ENCODE results near the gene INO80E. TPM values are rescaled to one million over a fixed set of nuclear protein-coding genes. Genes with fewer than 3 reads are reported as not detected.

The INO80E gene
- total and polyA plus RNA-seq, 4 donors: 8.0 to 24.8 (median 17.2) TPM

GRCh38 chr16:30006659-30007377 is 10.8 kb downstream of the INO80E start (continued):
- TF ChIP-seq ZBTB33 (IDR thresholded peaks at IDR 0.05) (no peak), GABPA (IDR thresholded peaks at IDR 0.05 in 1 of 2, conservative IDR thresholded peaks at IDR 0.05 in 1 of 2) (no peak), SP1 (IDR thresholded peaks at IDR 0.05) (no peak), RXRA (IDR thresholded peaks at IDR 0.05) (no peak)

- DNase-seq (ENCODE audit: low spot score): no peak
- peaks cover 0 to 3% (median under 1%) of the 10 kb centered on the region in 4 donors for H3K36me3 ChIP-seq (ENCODE audit: control insufficient read depth in 4 of 4, insufficient read depth in 3 of 4, low read depth in 1 of 4, low read length in 3 of 4)
- no peak overlapping the region for H3K4me3 ChIP-seq (ENCODE audit: low read depth in 1 of 3, low read length in 3 of 3)
- peaks cover 0 to 9% (median 4%) of the 10 kb centered on the region in 4 donors for H3K27me3 ChIP-seq (ENCODE audit: control insufficient read depth in 4 of 4, insufficient read depth in 4 of 4, low read length in 3 of 4)
- no peaks in the 10 kb centered on the region for H3K9me3 ChIP-seq (ENCODE audit: control insufficient read depth in 4 of 4, low read length in 3 of 4)
- TF ChIP-seq ZBTB33 (IDR thresholded peaks at IDR 0.05): no peak
- TF ChIP-seq NR2F2 (IDR thresholded peaks at IDR 0.05): no peak
- TF ChIP-seq TAF1 (conservative IDR thresholded peaks at IDR 0.05): no peak
- TF ChIP-seq YY1 (IDR thresholded peaks at IDR 0.05): no peak
- TF ChIP-seq MAX (IDR thresholded peaks at IDR 0.05): no peak
- no peak for TF ChIP-seq JUND (IDR thresholded peaks at IDR 0.05)
- no peak for TF ChIP-seq HNF4G (IDR thresholded peaks at IDR 0.05)
- no peak overlapping the region for H3K9ac ChIP-seq (ENCODE audit: low read depth in 1 of 2, low read length in 2 of 2)
- WGBS: 76% methylated on average over 11 of the region's 11 CpGs
- no peak overlapping the region for H3K27ac ChIP-seq (ENCODE audit: low read depth in 1 of 2, low read length in 2 of 2)
- H3K4me1 ChIP-seq (ENCODE audit: control insufficient read depth in 4 of 4, insufficient read depth in 4 of 4, low read length in 3 of 4): peaks cover 4 to 9% (median 4%) of the 10 kb centered on the region in 4 donors
Observed at GRCh38 chr16:30007378-30007895, 11.4 kb downstream of the INO80E start.

GRCh38 chr16:30009085-30009862 is 13.2 kb downstream of the INO80E start:
- Histone ChIP-seq H3K9me3 (ENCODE audit: control insufficient read depth in 4 of 4, low read length in 3 of 4) (no peaks in the 10 kb centered on the region), H3K9ac (ENCODE audit: low read depth in 1 of 2, low read length in 2 of 2) (no peak overlapping the region), H3K36me3 (ENCODE audit: control insufficient read depth in 4 of 4, insufficient read depth in 3 of 4, low read depth in 1 of 4, low read length in 3 of 4) (peaks cover 0 to 3% (median 0%) of the 10 kb centered on the region in 4 donors), H3K4me1 (ENCODE audit: control insufficient read depth in 4 of 4, insufficient read depth in 4 of 4, low read length in 3 of 4) (peaks cover 4 to 9% (median 4%) of the 10 kb centered on the region in 4 donors), H3K27ac (ENCODE audit: low read depth in 1 of 2, low read length in 2 of 2) (no peak overlapping the region), H3K4me3 (ENCODE audit: low read depth in 1 of 3, low read length in 3 of 3) (no peak overlapping the region), H3K27me3 (ENCODE audit: control insufficient read depth in 4 of 4, insufficient read depth in 4 of 4, low read length in 3 of 4) (peaks cover 0 to 9% (median 4%) of the 10 kb centered on the region in 4 donors)
- TF ChIP-seq JUND (IDR thresholded peaks at IDR 0.05) (no peak), GABPA (IDR thresholded peaks at IDR 0.05 in 1 of 2, conservative IDR thresholded peaks at IDR 0.05 in 1 of 2) (no peak), REST (IDR thresholded peaks at IDR 0.05) (no peak), TAF1 (conservative IDR thresholded peaks at IDR 0.05) (no peak), YY1 (IDR thresholded peaks at IDR 0.05) (no peak), MAX (IDR thresholded peaks at IDR 0.05) (no peak), EGR1 (IDR thresholded peaks at IDR 0.05; ENCODE audit: low read depth in 2 of 2) (no peak), ATF3 (IDR thresholded peaks at IDR 0.05) (no peak), RAD21 (IDR thresholded peaks at IDR 0.05) (no peak), FOXA1 (IDR thresholded peaks at IDR 0.05) (no peak)
- 38% methylated on average over 26 of the region's 26 CpGs for WGBS
- no peak for DNase-seq (ENCODE audit: low spot score)

Data from liver (tissue), 9 donors.